Smooth muscle cell (in vitro differentiated cells): Measurements from ENCODE around the gene ABLIM2. TPM values are rescaled to one million over a fixed set of nuclear protein-coding genes. Genes with fewer than 3 reads are reported as not detected.

Source experiments
- DNase-seq: peaks from one replicate; lab custom pipeline; 2025; ENCODE audit not compliant: unreplicated experiment; lab: John Stamatoyannopoulos, UW
- H2AFZ ChIP-seq: fragments of 200-600 bp; sonication (generic); 2 replicates; pipeline ENCODE4 v1.6.0; 2016; ENCODE audit warnings: antibody characterized with exemption, low read depth, mild to moderate bottlenecking
- H3F3A ChIP-seq: fragments of 200-600 bp; sonication (generic); 2 replicates; pipeline ENCODE4 v1.6.0; 2017; ENCODE audit warnings: antibody characterized with exemption, low read depth
- H3K27ac ChIP-seq: fragments of 200-600 bp; sonication (generic); 2 replicates; pipeline ENCODE4 v1.5.1; 2016; ENCODE audit warnings: low read depth, mild to moderate bottlenecking
- H3K27me3 ChIP-seq: fragments of 200-600 bp; sonication (generic); 2 replicates; pipeline ENCODE4 v1.6.1; 2016; ENCODE audit warnings: low read depth, mild to moderate bottlenecking
- H3K36me3 ChIP-seq: fragments of 200-600 bp; sonication (generic); 2 replicates; pipeline ENCODE4 v1.5.1; 2016; ENCODE audit warnings: low read depth
- H3K4me1 ChIP-seq: fragments of 200-600 bp; sonication (generic); 2 replicates; pipeline ENCODE4 v1.5.1; 2016; ENCODE audit warnings: low read depth
- H3K4me2 ChIP-seq: fragments of 200-600 bp; sonication (generic); 2 replicates; pipeline ENCODE4 v1.6.0; 2016; ENCODE audit warnings: mild to moderate bottlenecking
- H3K4me3 ChIP-seq: fragments of 200-600 bp; sonication (generic); 2 replicates; pipeline ENCODE4 v1.5.1; 2016; ENCODE audit warnings: mild to moderate bottlenecking
- H3K79me2 ChIP-seq: fragments of 200-600 bp; sonication (generic); 2 replicates; pipeline ENCODE4 v1.6.0; 2016; ENCODE audit warnings: low read depth, mild to moderate bottlenecking
- H3K9ac ChIP-seq: fragments of 200-600 bp; sonication (generic); 2 replicates; pipeline ENCODE4 v1.6.0; 2016; ENCODE audit warnings: low read depth
- H3K9me3 ChIP-seq: fragments of 200-600 bp; sonication (generic); replicated peaks from 2 replicates; pipeline ENCODE4 v1.5.1; 2016; ENCODE audit warnings: low read depth
- H4K20me1 ChIP-seq: fragments of 200-600 bp; sonication (generic); 2 replicates; pipeline ENCODE4 v1.6.0; 2016; ENCODE audit warnings: low read depth
- WGBS: methylation state at CpG from one replicate; pipeline ENCODE4 v1.1.7; 2016; ENCODE audit warnings: low lambda C conversion rate; 5-methylcytosine and 5-hydroxymethylcytosine counted together
- polyA plus RNA-seq: library from polyadenylated mRNA; unstranded; fragments of >200 nt; fragmentation: Nextera tagmentation; extraction: Ambion mirVana; gene quantifications from 2 replicates; pipeline ENCODE4 v1.2.1, GENCODE V29; 2016
- total RNA-seq: library from RNA; depleted of rRNA; stranded (reverse); fragments of >200 nt; gene quantifications from 2 replicates; pipeline ENCODE4 v1.2.3, GENCODE V29; 2014
- TF ChIP-seq, protein P1 (sequence below): fragments of 200-600 bp; sonication (generic); IDR thresholded peaks from 2 replicates; pipeline ENCODE4 v1.5.1; 2017; ENCODE audit warnings: borderline replicate concordance, mild to moderate bottlenecking, antibody characterized with exemption; ENCODE audit not compliant: insufficient read depth, poor library complexity, severe bottlenecking

Gene ABLIM2
- total and polyA plus RNA-seq, 2 experiments from 2014 or later, result 0.08 TPM; not detected in 1

DNA sequence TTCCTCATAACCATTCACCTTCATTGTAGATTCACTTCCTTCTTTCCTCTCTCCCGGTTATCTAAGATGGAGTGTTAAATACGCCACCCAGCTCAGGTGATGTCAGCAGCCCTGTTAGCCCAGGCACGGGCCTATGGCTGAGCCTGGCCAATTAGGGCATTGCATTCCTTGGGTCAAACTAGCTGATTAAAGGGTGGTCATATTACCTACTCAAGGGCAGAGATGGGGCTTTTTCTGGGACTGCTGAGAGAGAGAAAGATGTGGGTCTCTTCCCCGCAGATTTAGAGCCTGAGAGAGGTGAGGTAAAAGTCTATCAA lies 179.0 kb downstream of the ABLIM2 start:
- DNase-seq, result no peak
- no peaks in the 10 kb centered on the region for H3F3A ChIP-seq
- TF ChIP-seq, protein P1, sequence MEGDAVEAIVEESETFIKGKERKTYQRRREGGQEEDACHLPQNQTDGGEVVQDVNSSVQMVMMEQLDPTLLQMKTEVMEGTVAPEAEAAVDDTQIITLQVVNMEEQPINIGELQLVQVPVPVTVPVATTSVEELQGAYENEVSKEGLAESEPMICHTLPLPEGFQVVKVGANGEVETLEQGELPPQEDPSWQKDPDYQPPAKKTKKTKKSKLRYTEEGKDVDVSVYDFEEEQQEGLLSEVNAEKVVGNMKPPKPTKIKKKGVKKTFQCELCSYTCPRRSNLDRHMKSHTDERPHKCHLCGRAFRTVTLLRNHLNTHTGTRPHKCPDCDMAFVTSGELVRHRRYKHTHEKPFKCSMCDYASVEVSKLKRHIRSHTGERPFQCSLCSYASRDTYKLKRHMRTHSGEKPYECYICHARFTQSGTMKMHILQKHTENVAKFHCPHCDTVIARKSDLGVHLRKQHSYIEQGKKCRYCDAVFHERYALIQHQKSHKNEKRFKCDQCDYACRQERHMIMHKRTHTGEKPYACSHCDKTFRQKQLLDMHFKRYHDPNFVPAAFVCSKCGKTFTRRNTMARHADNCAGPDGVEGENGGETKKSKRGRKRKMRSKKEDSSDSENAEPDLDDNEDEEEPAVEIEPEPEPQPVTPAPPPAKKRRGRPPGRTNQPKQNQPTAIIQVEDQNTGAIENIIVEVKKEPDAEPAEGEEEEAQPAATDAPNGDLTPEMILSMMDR, result no peak
- H4K20me1 ChIP-seq, result no peaks in the 10 kb centered on the region
- peak overlapping the region; percentile 39 for H3K4me2 ChIP-seq
- H3K4me3 ChIP-seq, result no peak overlapping the region
- H3K27me3 ChIP-seq, result no peaks in the 10 kb centered on the region
- no peak overlapping the region for H3K9ac ChIP-seq
- H3K36me3 ChIP-seq, result no peaks in the 10 kb centered on the region
- H3K27ac ChIP-seq, result no peak overlapping the region
- WGBS, result 59% methylated on average over 4 of the region's 4 CpGs
- no peaks in the 10 kb centered on the region for H3K9me3 ChIP-seq
- H3K79me2 ChIP-seq, result no peaks in the 10 kb centered on the region
- H2AFZ ChIP-seq, result no peak overlapping the region
- H3K4me1 ChIP-seq, result peaks cover 6% of the 10 kb centered on the region

DNA sequence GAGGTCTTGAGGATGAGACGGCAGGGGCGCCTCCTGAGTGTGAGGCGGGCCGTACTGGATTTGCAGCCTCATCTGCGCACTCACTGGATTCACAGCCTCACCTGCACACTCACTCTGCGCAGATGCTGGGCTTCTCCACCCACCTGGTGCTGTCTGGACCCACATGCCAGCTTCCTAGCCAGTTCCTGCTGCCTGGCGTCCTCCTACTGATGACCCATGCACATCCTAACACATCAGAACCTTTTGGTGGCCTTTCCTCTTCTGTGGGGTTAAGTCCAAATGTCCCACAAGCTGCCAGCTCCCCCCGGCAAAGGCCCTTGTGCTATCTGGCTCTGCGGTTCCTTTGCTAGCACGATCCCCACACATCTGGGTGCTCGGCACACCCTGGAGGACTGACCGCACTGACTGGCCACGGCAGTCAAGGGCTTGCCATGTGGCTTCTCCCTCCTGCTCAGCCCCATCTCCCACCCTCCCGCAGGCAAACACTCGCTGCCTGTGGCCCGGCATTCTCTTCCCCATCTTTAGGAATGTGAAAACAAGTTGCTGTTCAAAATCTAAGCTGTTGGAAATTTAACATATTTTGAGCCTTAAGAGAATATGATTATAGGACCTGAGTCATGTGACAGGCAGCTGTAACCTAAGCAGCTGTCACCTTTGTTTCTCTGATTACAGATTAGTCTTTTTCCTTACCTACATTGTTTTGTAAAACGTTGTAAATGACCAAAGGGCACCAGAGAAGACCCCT lies 179.5 kb downstream of the ABLIM2 start:
- Histone ChIP-seq H3K4me1 (peaks cover 6% of the 10 kb centered on the region), H4K20me1 (no peaks in the 10 kb centered on the region), H3K36me3 (no peaks in the 10 kb centered on the region), H3K4me3 (no peak overlapping the region), H3K27me3 (no peaks in the 10 kb centered on the region), H3K4me2 (peak overlapping the region; percentile 39), H3K9me3 (no peaks in the 10 kb centered on the region), H3K79me2 (no peaks in the 10 kb centered on the region), H3F3A (no peaks in the 10 kb centered on the region), H3K9ac (no peak overlapping the region), H2AFZ (no peak overlapping the region), H3K27ac (no peak overlapping the region)
- TF ChIP-seq, protein P1, result no peak
- WGBS, result 64% methylated on average over 17 of the region's 17 CpGs
- no peak for DNase-seq

DNA sequence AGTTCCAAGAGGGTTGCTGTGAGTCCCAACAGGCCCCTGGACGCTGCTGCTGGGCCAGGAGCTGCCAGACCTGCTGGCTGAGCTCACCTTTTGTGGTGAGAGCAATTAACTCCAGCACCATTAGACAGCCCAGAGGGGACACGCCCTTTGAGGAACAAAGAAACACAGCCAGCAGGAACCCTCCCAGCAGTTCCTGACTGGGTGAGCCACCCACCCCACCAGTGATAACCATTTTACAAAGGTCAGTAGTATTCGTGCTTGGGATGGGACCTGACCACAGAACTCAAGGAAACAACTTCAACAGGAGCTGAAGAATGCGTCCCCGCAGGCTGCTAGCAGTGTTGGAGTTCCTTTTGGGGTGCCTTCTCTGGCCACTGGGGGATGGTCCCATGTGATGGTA lies 180.1 kb downstream of the ABLIM2 start:
- H3K79me2 ChIP-seq, result no peaks in the 10 kb centered on the region
- H3K9ac ChIP-seq, result no peak overlapping the region
- no peaks in the 10 kb centered on the region for H3K9me3 ChIP-seq
- peak overlapping the region; percentile 29 for H3K27ac ChIP-seq
- no peak overlapping the region for H2AFZ ChIP-seq
- H3K4me3 ChIP-seq, result no peak overlapping the region
- H4K20me1 ChIP-seq, result no peaks in the 10 kb centered on the region
- no peaks in the 10 kb centered on the region for H3K36me3 ChIP-seq
- H3K4me2 ChIP-seq, result peak overlapping the region; percentile 39
- peaks cover 3% of the 10 kb centered on the region for H3F3A ChIP-seq
- 62% methylated on average over 5 of the region's 5 CpGs for WGBS
- no peaks in the 10 kb centered on the region for H3K27me3 ChIP-seq
- no peak for DNase-seq
- TF ChIP-seq, protein P1, result no peak
- H3K4me1 ChIP-seq, result peaks cover 6% of the 10 kb centered on the region

DNA sequence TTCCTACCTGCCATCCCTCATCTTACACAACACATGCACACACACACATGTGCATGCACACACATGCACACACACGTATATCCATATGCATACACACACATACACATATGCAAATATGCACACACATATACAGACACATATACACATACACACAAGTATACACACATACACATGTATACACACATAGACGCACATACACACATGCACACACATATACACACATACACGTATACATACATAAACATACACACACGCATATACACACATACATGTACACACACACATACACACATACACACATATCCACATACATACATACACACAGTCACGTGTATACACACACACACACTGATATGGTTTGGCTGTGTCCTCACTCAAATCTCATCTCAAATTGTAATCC lies 182.0 kb downstream of the ABLIM2 start:
- no peak for DNase-seq
- 96% methylated on average over 5 of the region's 5 CpGs for WGBS
- H3K9ac ChIP-seq, result no peak overlapping the region

More for the DNA sequence above, 182.0 kb downstream of the ABLIM2 start:
- Histone ChIP-seq H4K20me1 (no peaks in the 10 kb centered on the region), H3K27me3 (no peaks in the 10 kb centered on the region), H3K4me1 (peaks cover 6% of the 10 kb centered on the region), H3K36me3 (no peaks in the 10 kb centered on the region), H2AFZ (no peak overlapping the region), H3K4me3 (no peak overlapping the region), H3K27ac (no peak overlapping the region), H3F3A (peaks cover 8% of the 10 kb centered on the region), H3K9me3 (no peaks in the 10 kb centered on the region), H3K4me2 (no peak overlapping the region), H3K79me2 (no peaks in the 10 kb centered on the region)
- TF ChIP-seq, protein P1, result no peak
